HCT116 (cell line): ENCODE results near the gene PLA2G4C. TPM values are rescaled to one million over a fixed set of nuclear protein-coding genes. Genes with fewer than 3 reads are reported as not detected.

Source experiments
- ATAC-seq: fragments of 200-7000 bp; cut with Tn5 transposase; 2 replicates; pipeline ENCODE4 v1.9.1; 2020; ENCODE audit warnings: mild to moderate bottlenecking, moderate library complexity
- BruUV-seq: library from RNA; stranded (reverse); fragments of 400-500 nt; replicated peaks from 2 replicates; lab custom pipeline; 2021; lab: Mats Ljungman, UMichigan
- CTCF ChIA-PET: fragments of 300-600 bp; sonication (Branson Sonifier 250); formaldehyde crosslinking; loops from one replicate; lab custom pipeline; 2021; ENCODE audit warnings: antibody characterized with exemption; lab: Charles Lee
- POLR2A ChIA-PET: fragments of 300-600, 350-600 bp; sonication (Branson Sonifier 250); formaldehyde crosslinking; loops from one replicate; lab custom pipeline; 2021; ENCODE audit warnings: antibody characterized with exemption; lab: Charles Lee
- RAD21 ChIA-PET, 2 experiments: fragments of 300-600 bp; sonication (Branson Sonifier 250); formaldehyde crosslinking; loops; one replicate each; lab custom pipeline; 2023; ENCODE audit warnings: low total read pairs in 2 of 2; ENCODE audit not compliant: uncharacterized antibody in 2 of 2, unreplicated experiment in 2 of 2, low non-redundant PET in 1 of 2; lab: Charles Lee
- DNase-seq: peaks from one replicate; pipeline ENCODE4 v3.0.0-alpha.2; 2010; ENCODE audit warnings: low read depth, low spot score
- H2AFZ ChIP-seq: fragments of 200-600 bp; shearing (Covaris generic), sonication (generic); 2 replicates; pipeline ENCODE4 v1.6.1; 2017; ENCODE audit warnings: low read depth, mixed run types, mixed read lengths, antibody characterized with exemption, low read length; ENCODE audit not compliant: poor library complexity, severe bottlenecking
- H3K27ac ChIP-seq: 2 replicates; pipeline ENCODE4 v1.5.1; 2012; ENCODE audit warnings: low read depth, low read length
- H3K27me3 ChIP-seq: fragments of 200-600 bp; sonication (generic); 2 replicates; pipeline ENCODE4 v1.6.1; 2016; ENCODE audit warnings: mixed run types, low read length, mixed read lengths; ENCODE audit not compliant: insufficient read depth
- H3K36me3 ChIP-seq, 2 experiments: fragments of 200-500 bp in 1 of 2; fragments of 200-600 bp in 1 of 2; sonication (Bioruptor generic) in 1 of 2; sonication (generic) in 1 of 2; 2 replicates each; pipeline versions ENCODE4 v1.5.1 to v1.6.1; 2014 to 2016; ENCODE audit warnings: low read length in 2 of 2, inconsistent platforms in 1 of 2, mixed read lengths in 1 of 2, mixed run types in 1 of 2; ENCODE audit not compliant: insufficient read depth in 2 of 2, control insufficient read depth in 1 of 2
- H3K4me1 ChIP-seq, 2 experiments: fragments of 200-600 bp in 1 of 2; sonication (generic) in 1 of 2; 2 replicates each; pipeline versions ENCODE4 v1.5.1 to v1.6.1; 2012 to 2017; ENCODE audit warnings: low read length in 2 of 2, inconsistent platforms in 1 of 2, mild to moderate bottlenecking in 1 of 2, mixed read lengths in 1 of 2, mixed run types in 1 of 2, moderate library complexity in 1 of 2; ENCODE audit not compliant: insufficient read depth in 2 of 2, control insufficient read depth in 1 of 2
- H3K4me2 ChIP-seq: fragments of 200-600 bp; sonication (generic); 2 replicates; pipeline ENCODE4 v1.6.1; 2017; ENCODE audit warnings: mixed run types, low read length, mixed read lengths
- H3K4me3 ChIP-seq, 2 experiments: fragments of 200-600 bp in 1 of 2; sonication (generic) in 1 of 2; replicated peaks in 1 of 2; 2 replicates each; pipeline ENCODE4 v1.5.1; 2011 to 2016; ENCODE audit warnings: low read length in 2 of 2, control low read depth in 1 of 2, low read depth in 1 of 2, mild to moderate bottlenecking in 1 of 2, mixed read lengths in 1 of 2, mixed run types in 1 of 2
- H3K79me2 ChIP-seq: fragments of 200-600 bp; sonication (generic); 2 replicates; pipeline ENCODE4 v1.6.1; 2017; ENCODE audit warnings: mild to moderate bottlenecking, mixed run types, low read length, moderate library complexity, mixed read lengths; ENCODE audit not compliant: insufficient read depth
- H3K9ac ChIP-seq: fragments of 200-600 bp; sonication (generic); 2 replicates; pipeline ENCODE4 v1.6.1; 2016; ENCODE audit warnings: low read length, mixed read lengths
- H3K9me2 ChIP-seq: fragments of 200-600 bp; sonication (generic), shearing (Covaris generic); 2 replicates; pipeline ENCODE4 v1.6.1; 2017; ENCODE audit warnings: mixed run types, mild to moderate bottlenecking, moderate library complexity; ENCODE audit not compliant: insufficient read depth
- H3K9me3 ChIP-seq, 2 experiments: fragments of 200-500 bp in 1 of 2; fragments of 200-600 bp in 1 of 2; sonication (Bioruptor generic) in 1 of 2; sonication (generic) in 1 of 2; 2 replicates each; pipeline ENCODE4 v1.6.1; 2014 to 2017; ENCODE audit warnings: low read length in 2 of 2, mixed read lengths in 2 of 2, inconsistent platforms in 1 of 2, low read depth in 1 of 2, mild to moderate bottlenecking in 1 of 2, mixed run types in 1 of 2, moderate library complexity in 1 of 2; ENCODE audit not compliant: control insufficient read depth in 1 of 2, insufficient read depth in 1 of 2
- H4K20me1 ChIP-seq: fragments of 200-600 bp; sonication (generic), shearing (Covaris generic); 2 replicates; pipeline ENCODE4 v1.6.1; 2017; ENCODE audit warnings: mixed run types, mild to moderate bottlenecking, moderate library complexity; ENCODE audit not compliant: insufficient read depth
- CEBPB ChIP-seq: IDR thresholded peaks from 2 replicates; pipeline ENCODE4 v1.6.1; 2012; ENCODE audit warnings: low read depth
- CTCF ChIP-seq, 3 experiments: fragments of 200-600 bp in 1 of 3; sonication (generic) in 1 of 3; IDR thresholded peaks in 2 of 3; conservative IDR thresholded peaks in 1 of 3; 2 replicates each; pipeline ENCODE4 v1.5.1; 2012 to 2017; ENCODE audit warnings: low read depth in 2 of 3, low read length in 2 of 3, antibody characterized with exemption in 1 of 3, borderline replicate concordance in 1 of 3, control low read depth in 1 of 3, mild to moderate bottlenecking in 1 of 3, mixed read lengths in 1 of 3, mixed run types in 1 of 3, moderate library complexity in 1 of 3; ENCODE audit not compliant: insufficient read depth in 1 of 3
- FOSL1 ChIP-seq: IDR thresholded peaks from 2 replicates; pipeline ENCODE4 v1.6.1; 2012; ENCODE audit warnings: low read depth
- intact Hi-C: fragments of 100-400 bp; cut with micrococcal nuclease; formaldehyde crosslinking; loops from 2 replicates; pipeline ENCODE4 v1.10.0; 2022
- total RNA-seq: library from RNA; stranded (reverse); gene quantifications from one replicate; pipeline ENCODE4 v1.2.1, GENCODE V29; 2021; ENCODE audit not compliant: unreplicated experiment

The PLA2G4C gene
- total RNA-seq, 1 experiment from 2014 or later: 1.7 TPM

- peaks cover 27 to 38% of the 10 kb centered on the region in 2 experiments for H3K36me3 ChIP-seq
- CTCF ChIA-PET: no interaction called here
- no peaks in the 10 kb centered on the region for H3K27me3 ChIP-seq
- H2AFZ ChIP-seq: no peak overlapping the region
- H4K20me1 ChIP-seq: no peaks in the 10 kb centered on the region
- H3K4me3 ChIP-seq: no peak overlapping the region
- H3K9me2 ChIP-seq: no peaks in the 10 kb centered on the region
- TF ChIP-seq CTCF (IDR thresholded peaks at IDR 0.05 in 2 of 3, conservative IDR thresholded peaks at IDR 0.05 in 1 of 3; ENCODE audit: borderline replicate concordance in 1 of 3, insufficient read depth in 1 of 3, low read depth in 2 of 3, low read length in 2 of 3): 0 out of 6 replicates have a peak, but pooled peaks of 1 of the 3 experiments have one; percentile 3
- TF ChIP-seq CEBPB: no peak
- BruUV-seq: no TSS peak
- H3K4me1 ChIP-seq: no peaks in the 10 kb centered on the region
- ATAC-seq: no peak
- H3K9ac ChIP-seq: no peak overlapping the region
- RAD21 ChIA-PET: no interaction called here
- DNase-seq: no peak
- no peaks in the 10 kb centered on the region for H3K79me2 ChIP-seq
- no peak overlapping the region for H3K4me2 ChIP-seq
- no peaks in the 10 kb centered on the region for H3K9me3 ChIP-seq
- no peak overlapping the region for H3K27ac ChIP-seq
- intact Hi-C loops: no loop called here
- POLR2A ChIA-PET: no interaction called here
Measured at GRCh38 chr19:48158210-48158790, 47.7 kb upstream of the PLA2G4C start.

- H3K27me3 ChIP-seq: no peaks in the 10 kb centered on the region
- no peak overlapping the region for H3K9ac ChIP-seq
- no peak for DNase-seq
- no peak overlapping the region for H3K4me2 ChIP-seq
- no peaks in the 10 kb centered on the region for H3K9me3 ChIP-seq
- no peaks in the 10 kb centered on the region for H4K20me1 ChIP-seq
- no peaks in the 10 kb centered on the region for H3K9me2 ChIP-seq
- H3K36me3 ChIP-seq: peaks cover 21 to 33% of the 10 kb centered on the region in 2 experiments; a peak in 3 of 4 replicates
- CTCF ChIA-PET: interaction anchor here (1.1 kb wide), 1 partner anchor 191 kb away, joined by 4 read pairs; no protein-coding TSS in a partner anchor
- no TSS peak for BruUV-seq
- no peak overlapping the region for H3K27ac ChIP-seq
- no peaks in the 10 kb centered on the region for H3K4me1 ChIP-seq
- ATAC-seq: no peak
- H2AFZ ChIP-seq: no peak overlapping the region
- POLR2A ChIA-PET: no interaction called here
- RAD21 ChIA-PET: no interaction called here
- intact Hi-C loops: no loop called here
- TF ChIP-seq FOSL1: no peak
- no peaks in the 10 kb centered on the region for H3K79me2 ChIP-seq
- no peak overlapping the region for H3K4me3 ChIP-seq
Measured at GRCh38 chr19:48154003-48154402, 43.4 kb upstream of the PLA2G4C start.
